WERI-Rb-1 (cell line): Measurements from ENCODE around the gene TBCD.

Experiments used
- DNase-seq: peaks from one replicate; pipeline ENCODE4 v3.0.0-alpha.2; 2020
- H3K27ac ChIP-seq: fragments of 250-450 bp; sonication (Bioruptor Pico); 2 replicates; pipeline ENCODE4 v1.5.1; 2020; ENCODE audit warnings: mild to moderate bottlenecking, moderate library complexity
- H3K27me3 ChIP-seq: fragments of 250-450 bp; sonication (Bioruptor Pico); 2 replicates; pipeline ENCODE4 v1.5.1; 2021; ENCODE audit warnings: mild to moderate bottlenecking, low read depth, moderate library complexity; ENCODE audit not compliant: insufficient read depth, severe bottlenecking
- H3K36me3 ChIP-seq: fragments of 250-450 bp; sonication (Bioruptor Pico); 2 replicates; pipeline ENCODE4 v1.5.1; 2020; ENCODE audit warnings: mild to moderate bottlenecking, moderate library complexity
- H3K4me3 ChIP-seq: 2 replicates; pipeline ENCODE4 v1.5.1; 2011; ENCODE audit warnings: low read depth, mild to moderate bottlenecking, control low read depth, low read length
- H3K9me3 ChIP-seq: fragments of 250-450 bp; sonication (Bioruptor Pico); 2 replicates; pipeline ENCODE4 v1.5.1; 2021; ENCODE audit warnings: mild to moderate bottlenecking, moderate library complexity; ENCODE audit not compliant: severe bottlenecking
- CTCF ChIP-seq: IDR thresholded peaks from 2 replicates; pipeline ENCODE4 v1.5.1; 2011; ENCODE audit warnings: low read depth, mild to moderate bottlenecking, control low read depth, inconsistent platforms, low read length

TBCD gene

GRCh38 chr17:82836823-82837357 is 85.0 kb downstream of the TBCD start:
- peak overlapping the region; percentile 56 for H3K27ac ChIP-seq
- H3K9me3 ChIP-seq = no peaks in the 10 kb centered on the region
- peak; percentile 55 for TF ChIP-seq CTCF
- H3K27me3 ChIP-seq = no peaks in the 10 kb centered on the region
- H3K4me3 ChIP-seq = no peak overlapping the region
- H3K36me3 ChIP-seq = peaks cover 33% of the 10 kb centered on the region
- peak; percentile 88 for DNase-seq

GRCh38 chr17:82837586-82838320 is 85.9 kb downstream of the TBCD start:
- peaks cover 31% of the 10 kb centered on the region for H3K36me3 ChIP-seq
- peak overlapping the region; percentile 56; the same call in 1 of the 2 replicates for H3K27ac ChIP-seq
- no peak for DNase-seq
- no peak overlapping the region for H3K4me3 ChIP-seq
- no peaks in the 10 kb centered on the region for H3K9me3 ChIP-seq
- TF ChIP-seq CTCF = no peak
- H3K27me3 ChIP-seq = no peaks in the 10 kb centered on the region

- TF ChIP-seq CTCF = no peak
- Histone ChIP-seq H3K36me3 (peaks cover 25% of the 10 kb centered on the region), H3K9me3 (no peaks in the 10 kb centered on the region), H3K4me3 (no peak overlapping the region), H3K27ac (no peak overlapping the region), H3K27me3 (no peaks in the 10 kb centered on the region)
- DNase-seq = no peak
Observed at GRCh38 chr17:82838386-82839063, 86.7 kb downstream of the TBCD start.

- Histone ChIP-seq H3K27me3 (no peaks in the 10 kb centered on the region), H3K27ac (peak within 1 kb of the TSS; percentile 42), H3K9me3 (no peaks in the 10 kb centered on the region), H3K4me3 (no peak within 1 kb of the TSS), H3K36me3 (peaks cover 17% of the 10 kb centered on the region)
- no peak for TF ChIP-seq CTCF
- no peak for DNase-seq
Observed at GRCh38 chr17:82839617-82840292, 87.9 kb downstream of the TBCD start, which contains the start of gene ZNF750. Gene ZNF750, minus strand, starts transcription at chr17:82840022. Its CDS starts 7,568 bp downstream, at chr17:82832454.

GRCh38 chr17:82840431-82840831 is 88.6 kb downstream of the TBCD start:
- H3K36me3 ChIP-seq = peaks cover 19% of the 10 kb centered on the region
- peak overlapping the region; percentile 42 for H3K27ac ChIP-seq
- no peaks in the 10 kb centered on the region for H3K27me3 ChIP-seq
- no peak for TF ChIP-seq CTCF
- DNase-seq = peak; percentile 87
- no peaks in the 10 kb centered on the region for H3K9me3 ChIP-seq
- no peak overlapping the region for H3K4me3 ChIP-seq
